HCEC 1CT (cell line): Measurements from ENCODE around the gene E2F2.
A peak's percentile ranks its signal among the peaks of the same experiment; 100 is the strongest.
"Not testable (repeated sequence)": the region's sequence is repeated elsewhere in the genome, so short reads cannot be mapped to it uniquely, and the experiment has no call there.

Experiments used
- DNase-seq: peaks from one replicate; pipeline ENCODE4 v3.0.0-alpha.2; 2017

The E2F2 gene

GRCh38 chr1:23545851-23546250, 14.8 kb upstream of the E2F2 start:
- no peak for DNase-seq

- peak; percentile 73 for DNase-seq
Observed at GRCh38 chr1:23544444-23545389, 13.7 kb upstream of the E2F2 start.

- DNase-seq, result no peak
Observed at GRCh38 chr1:23543707-23544443, 12.8 kb upstream of the E2F2 start.

GRCh38 chr1:23542940-23543339, 11.9 kb upstream of the E2F2 start:
- not testable (repeated sequence) for DNase-seq

- DNase-seq, result peak; percentile 85
Observed at GRCh38 chr1:23539698-23540266, 8.7 kb upstream of the E2F2 start.

- DNase-seq, result peak; percentile 55
Observed at GRCh38 chr1:23537296-23537973, 6.4 kb upstream of the E2F2 start.

GRCh38 chr1:23533246-23534023, 2.4 kb upstream of the E2F2 start:
- DNase-seq, result no peak

GRCh38 chr1:23531562-23532094, 595 bp upstream of the E2F2 start:
- DNase-seq, result no peak

GRCh38 chr1:23530087-23530746, 816 bp downstream of the E2F2 start:
- DNase-seq, result no peak

GRCh38 chr1:23529146-23530086, 1.6 kb downstream of the E2F2 start:
- no peak for DNase-seq

GRCh38 chr1:23528250-23528978, 2.6 kb downstream of the E2F2 start:
- peak; percentile 71 for DNase-seq

- no peak for DNase-seq
Observed at GRCh38 chr1:23527900-23528249, 3.2 kb downstream of the E2F2 start.

GRCh38 chr1:23527366-23527765, 3.7 kb downstream of the E2F2 start:
- no peak for DNase-seq

GRCh38 chr1:23526329-23527041, 4.5 kb downstream of the E2F2 start:
- no peak for DNase-seq

GRCh38 chr1:23525558-23526250, 5.3 kb downstream of the E2F2 start:
- no peak for DNase-seq

GRCh38 chr1:23524716-23525401, 6.2 kb downstream of the E2F2 start:
- no peak for DNase-seq

- DNase-seq, result no peak
Observed at GRCh38 chr1:23524163-23524562, 6.9 kb downstream of the E2F2 start.
